ENCODE data around the gene ADARB2.

DNA sequence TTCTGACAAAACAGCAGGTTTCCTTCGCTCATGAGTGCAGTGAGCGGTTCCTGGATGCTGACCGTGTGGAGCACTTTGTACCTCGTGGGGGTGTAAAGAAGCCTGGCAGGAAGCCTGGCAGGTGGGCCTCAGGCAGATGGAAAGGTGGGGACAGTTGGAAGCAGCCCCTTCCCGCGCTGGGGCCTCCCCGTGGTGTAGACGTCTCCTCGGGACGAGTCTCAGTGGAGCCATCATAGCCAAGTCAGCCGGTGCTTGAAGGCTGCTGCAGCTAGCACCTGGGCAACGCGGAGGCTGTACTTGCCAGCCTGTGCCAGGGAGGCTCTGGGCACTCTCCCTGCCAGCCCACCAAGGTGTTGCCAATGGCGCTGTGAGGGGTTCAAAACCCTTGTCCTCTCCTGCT is 526.7 kb downstream of the ADARB2 start:
- TF ChIP-seq POLR2A (IDR thresholded peaks at IDR 0.05; ENCODE audit: low read depth, low read length) (no peak), POLR2AphosphoS5 (IDR thresholded peaks at IDR 0.05; ENCODE audit: low read depth, low read length) (no peak), TAF1 (IDR thresholded peaks at IDR 0.05; ENCODE audit: low read depth, low read length) (no peak), POU2F2 (IDR thresholded peaks at IDR 0.05; ENCODE audit: low read depth, low read length) (no peak), PAX5 (IDR thresholded peaks at IDR 0.05; ENCODE audit: insufficient read depth, low read length, severe bottlenecking) (no peak), SPI1 (IDR thresholded peaks at IDR 0.05; ENCODE audit: low read depth, low read length) (no peak)
